Measurements from ENCODE around the gene JPT1.
A peak's percentile ranks its signal among the peaks of the same experiment; 100 is the strongest.

The JPT1 gene

DNA sequence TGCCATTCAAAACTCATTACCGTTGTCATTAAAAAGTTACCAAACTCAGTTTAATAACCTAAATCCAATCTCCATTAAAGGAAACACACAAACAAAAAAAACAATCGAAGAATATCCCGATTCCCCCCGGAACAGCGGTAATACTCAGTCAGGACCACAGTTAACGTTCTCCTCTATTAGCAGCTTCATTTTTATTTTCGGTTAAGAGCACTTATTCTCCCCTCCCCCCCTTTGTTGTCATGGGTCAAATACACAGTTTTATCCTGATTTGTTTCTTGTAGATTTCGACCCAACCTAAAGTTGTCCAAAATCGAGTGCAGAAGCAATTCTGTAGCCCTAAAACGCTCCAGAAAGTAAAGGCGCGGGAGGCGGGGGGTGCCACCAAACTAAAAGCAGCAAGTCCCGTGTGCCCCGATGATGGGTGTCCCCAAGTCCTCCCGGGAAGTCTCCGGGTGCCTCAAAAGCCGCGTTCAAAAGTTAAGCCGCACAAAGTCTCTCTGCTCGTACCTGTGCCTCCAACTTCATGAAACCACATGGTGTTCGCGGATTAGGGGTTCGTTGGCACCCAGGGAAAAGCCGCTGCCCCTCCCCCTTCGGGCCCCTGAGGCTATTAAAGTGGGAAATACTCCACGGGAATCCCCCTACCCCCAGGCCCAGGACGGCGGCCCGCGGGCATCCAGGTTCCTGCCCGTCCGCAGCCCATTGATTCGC lies 27.5 kb upstream of the JPT1 start:
- Histone ChIP-seq H3K79me2 (ENCODE audit: insufficient read depth, low read depth) (peaks cover 58% of the 10 kb centered on the region), H2AFZ (ENCODE audit: low read depth) (peak overlapping the region; percentile 94; the same call in 1 of the 2 replicates), H3K27ac (peak overlapping the region; percentile 99), H3K4me2 (peak overlapping the region; percentile 91), H3K27me3 (ENCODE audit: insufficient read depth, low read depth) (no peaks in the 10 kb centered on the region), H3K9ac (peak overlapping the region; percentile 97), H3K4me3 (IDR thresholded peaks at IDR 0.05; ENCODE audit: insufficient read depth, low read depth, low read length) (no peak overlapping the region), H4K20me1 (ENCODE audit: insufficient read depth) (peaks cover 20% of the 10 kb centered on the region), H3K36me3 (ENCODE audit: insufficient read depth) (peaks cover 20% of the 10 kb centered on the region; the same call in 1 of the 2 replicates), H3K4me1 (ENCODE audit: low read depth, poor library complexity, severe bottlenecking) (peaks cover 32% of the 10 kb centered on the region)
- TF ChIP-seq CTCF (conservative IDR thresholded peaks at IDR 0.05; ENCODE audit: low read depth, low read length): no peak

- TF ChIP-seq CTCF (conservative IDR thresholded peaks at IDR 0.05; ENCODE audit: low read depth, low read length): no peak
- Histone ChIP-seq H3K36me3 (ENCODE audit: insufficient read depth) (peaks cover 25% of the 10 kb centered on the region; the same call in 1 of the 2 replicates), H3K9ac (peak overlapping the region; percentile 97; the same call in 1 of the 2 replicates), H3K4me2 (peak overlapping the region; percentile 91), H3K27ac (peak overlapping the region; percentile 99; the same call in 1 of the 2 replicates), H3K4me3 (IDR thresholded peaks at IDR 0.05; ENCODE audit: insufficient read depth, low read depth, low read length) (no peak overlapping the region), H2AFZ (ENCODE audit: low read depth) (no peak overlapping the region), H3K79me2 (ENCODE audit: insufficient read depth, low read depth) (peaks cover 65% of the 10 kb centered on the region), H4K20me1 (ENCODE audit: insufficient read depth) (peaks cover 20% of the 10 kb centered on the region), H3K27me3 (ENCODE audit: insufficient read depth, low read depth) (no peaks in the 10 kb centered on the region), H3K4me1 (ENCODE audit: low read depth, poor library complexity, severe bottlenecking) (peaks cover 32% of the 10 kb centered on the region)
Measured at GRCh38 chr17:75181110-75181509, 26.8 kb upstream of the JPT1 start.

GRCh38 chr17:75178453-75178852 lies 24.1 kb upstream of the JPT1 start:
- peaks cover 20% of the 10 kb centered on the region for H4K20me1 ChIP-seq (ENCODE audit: insufficient read depth)
- no peak overlapping the region for H3K4me2 ChIP-seq
- H3K27me3 ChIP-seq (ENCODE audit: insufficient read depth, low read depth): no peaks in the 10 kb centered on the region
- no peak for TF ChIP-seq CTCF (conservative IDR thresholded peaks at IDR 0.05; ENCODE audit: low read depth, low read length)
- H3K4me1 ChIP-seq (ENCODE audit: low read depth, poor library complexity, severe bottlenecking): peaks cover 28% of the 10 kb centered on the region
- H3K9ac ChIP-seq: no peak overlapping the region
- H3K79me2 ChIP-seq (ENCODE audit: insufficient read depth, low read depth): peaks cover 91% of the 10 kb centered on the region
- H3K4me3 ChIP-seq (IDR thresholded peaks at IDR 0.05; ENCODE audit: insufficient read depth, low read depth, low read length): no peak overlapping the region
- H2AFZ ChIP-seq (ENCODE audit: low read depth): no peak overlapping the region
- H3K27ac ChIP-seq: no peak overlapping the region
- peaks cover 38% of the 10 kb centered on the region for H3K36me3 ChIP-seq (ENCODE audit: insufficient read depth)

DNA sequence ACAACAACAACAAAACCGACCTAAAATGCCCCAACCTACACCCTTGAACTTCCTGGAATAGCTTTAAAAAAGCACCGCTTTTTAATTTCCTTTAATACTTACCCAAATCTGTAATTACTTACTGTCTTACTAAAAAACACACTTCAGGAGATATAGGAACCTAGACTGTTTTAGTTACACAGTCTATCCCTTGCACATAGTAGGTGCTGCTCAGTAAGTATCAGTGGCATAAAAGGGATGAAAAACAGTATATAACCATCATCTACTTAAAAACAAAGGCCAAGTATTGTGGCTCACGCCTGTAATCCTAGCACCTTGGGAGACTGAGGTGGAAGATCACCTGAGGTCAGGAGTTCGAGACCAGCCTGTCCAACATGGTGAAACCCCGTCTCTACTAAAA lies 22.3 kb upstream of the JPT1 start:
- Histone ChIP-seq H3K27me3 (ENCODE audit: insufficient read depth, low read depth) (no peaks in the 10 kb centered on the region), H3K4me3 (IDR thresholded peaks at IDR 0.05; ENCODE audit: insufficient read depth, low read depth, low read length) (no peak overlapping the region), H2AFZ (ENCODE audit: low read depth) (no peak overlapping the region), H3K79me2 (ENCODE audit: insufficient read depth, low read depth) (peaks cover 94% of the 10 kb centered on the region), H3K36me3 (ENCODE audit: insufficient read depth) (peaks cover 38% of the 10 kb centered on the region), H4K20me1 (ENCODE audit: insufficient read depth) (peaks cover 17% of the 10 kb centered on the region), H3K4me1 (ENCODE audit: low read depth, poor library complexity, severe bottlenecking) (peaks cover 27% of the 10 kb centered on the region), H3K4me2 (no peak overlapping the region), H3K27ac (no peak overlapping the region), H3K9ac (no peak overlapping the region)
- TF ChIP-seq CTCF (conservative IDR thresholded peaks at IDR 0.05; ENCODE audit: low read depth, low read length): no peak
